ENCODE measurements around the gene ZNF410. TPM values are rescaled to one million over a fixed set of nuclear protein-coding genes. Genes with fewer than 3 reads are reported as not detected.
A peak's percentile ranks its signal among the peaks of the same experiment; 100 is the strongest.

ZNF410 gene
- total and polyA plus RNA-seq, 9 donors = 37.0 to 71.4 (median 54.4) TPM

DNA sequence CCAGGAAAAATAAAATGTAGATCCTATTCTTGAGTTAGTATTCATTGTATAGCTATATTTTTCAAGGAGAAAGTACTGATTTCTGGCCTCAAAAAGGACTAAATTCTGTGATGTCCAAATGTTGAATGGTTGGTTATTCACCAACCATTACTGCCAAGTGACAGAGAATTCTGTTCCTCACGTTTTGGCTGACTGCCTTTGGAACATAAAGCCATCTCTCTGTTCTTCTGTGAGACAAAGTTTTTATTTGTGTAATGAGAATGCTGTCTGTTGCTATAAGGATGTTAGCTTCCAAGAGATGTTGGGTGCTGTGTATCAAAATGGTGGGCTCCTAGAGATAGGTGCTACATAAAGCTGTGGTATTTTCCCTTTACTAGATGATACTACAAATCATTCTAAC, 9.3 kb downstream of the ZNF410 start:
- TF ChIP-seq, protein P1, sequence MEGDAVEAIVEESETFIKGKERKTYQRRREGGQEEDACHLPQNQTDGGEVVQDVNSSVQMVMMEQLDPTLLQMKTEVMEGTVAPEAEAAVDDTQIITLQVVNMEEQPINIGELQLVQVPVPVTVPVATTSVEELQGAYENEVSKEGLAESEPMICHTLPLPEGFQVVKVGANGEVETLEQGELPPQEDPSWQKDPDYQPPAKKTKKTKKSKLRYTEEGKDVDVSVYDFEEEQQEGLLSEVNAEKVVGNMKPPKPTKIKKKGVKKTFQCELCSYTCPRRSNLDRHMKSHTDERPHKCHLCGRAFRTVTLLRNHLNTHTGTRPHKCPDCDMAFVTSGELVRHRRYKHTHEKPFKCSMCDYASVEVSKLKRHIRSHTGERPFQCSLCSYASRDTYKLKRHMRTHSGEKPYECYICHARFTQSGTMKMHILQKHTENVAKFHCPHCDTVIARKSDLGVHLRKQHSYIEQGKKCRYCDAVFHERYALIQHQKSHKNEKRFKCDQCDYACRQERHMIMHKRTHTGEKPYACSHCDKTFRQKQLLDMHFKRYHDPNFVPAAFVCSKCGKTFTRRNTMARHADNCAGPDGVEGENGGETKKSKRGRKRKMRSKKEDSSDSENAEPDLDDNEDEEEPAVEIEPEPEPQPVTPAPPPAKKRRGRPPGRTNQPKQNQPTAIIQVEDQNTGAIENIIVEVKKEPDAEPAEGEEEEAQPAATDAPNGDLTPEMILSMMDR (IDR thresholded peaks at IDR 0.05) = no peak
- TF ChIP-seq POLR2A (IDR thresholded peaks at IDR 0.05) (no peak), EP300 (IDR thresholded peaks at IDR 0.05) (no peak)
- DNase-seq = no peak
- intact Hi-C loops (cut with DNase I) = no loop called here
- WGBS, 3 donors = 63 to 76% (median 67%) methylated on average over 1 of the region's 1 CpG
- no peaks in the 10 kb centered on the region for H3K36me3 ChIP-seq
- H3K27me3 ChIP-seq = no peaks in the 10 kb centered on the region
- H3K4me3 ChIP-seq = no peak overlapping the region
- no peak overlapping the region for H3K27ac ChIP-seq
- H3K4me1 ChIP-seq (ENCODE audit: insufficient read depth) = no peaks in the 10 kb centered on the region
- no peaks in the 10 kb centered on the region for H3K9me3 ChIP-seq

DNA sequence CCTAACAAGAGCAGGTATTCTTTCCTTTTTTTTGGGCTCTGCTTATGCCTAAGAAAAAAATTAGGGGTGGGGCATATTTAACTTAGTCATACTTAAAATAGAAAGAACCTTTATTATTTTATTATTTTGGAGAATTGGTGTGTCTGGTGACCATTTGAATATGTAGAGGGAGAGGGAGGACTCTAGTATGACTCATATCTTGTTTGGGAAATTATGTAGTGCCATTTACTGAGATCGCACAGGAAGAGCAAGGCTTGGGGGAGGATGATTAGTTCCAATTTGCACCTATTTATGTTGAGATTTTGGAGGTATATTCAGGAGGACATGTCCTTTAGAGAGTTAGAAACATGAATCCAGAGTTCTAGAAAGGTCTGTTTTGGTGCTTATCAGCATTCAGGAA, 9.9 kb downstream of the ZNF410 start:
- no peaks in the 10 kb centered on the region for H3K27me3 ChIP-seq
- H3K27ac ChIP-seq = no peak overlapping the region
- H3K36me3 ChIP-seq = no peaks in the 10 kb centered on the region
- TF ChIP-seq EP300 (IDR thresholded peaks at IDR 0.05) (no peak), POLR2A (IDR thresholded peaks at IDR 0.05) (no peak)
- TF ChIP-seq, protein P1 (IDR thresholded peaks at IDR 0.05) = no peak
- H3K4me1 ChIP-seq (ENCODE audit: insufficient read depth) = no peaks in the 10 kb centered on the region
- intact Hi-C loops (cut with DNase I) = no loop called here
- WGBS, 3 donors = 20 to 57% (median 36%) methylated on average over 1 of the region's 1 CpG
- no peak overlapping the region for H3K4me3 ChIP-seq
- H3K9me3 ChIP-seq = no peaks in the 10 kb centered on the region
- no peak for DNase-seq

DNA sequence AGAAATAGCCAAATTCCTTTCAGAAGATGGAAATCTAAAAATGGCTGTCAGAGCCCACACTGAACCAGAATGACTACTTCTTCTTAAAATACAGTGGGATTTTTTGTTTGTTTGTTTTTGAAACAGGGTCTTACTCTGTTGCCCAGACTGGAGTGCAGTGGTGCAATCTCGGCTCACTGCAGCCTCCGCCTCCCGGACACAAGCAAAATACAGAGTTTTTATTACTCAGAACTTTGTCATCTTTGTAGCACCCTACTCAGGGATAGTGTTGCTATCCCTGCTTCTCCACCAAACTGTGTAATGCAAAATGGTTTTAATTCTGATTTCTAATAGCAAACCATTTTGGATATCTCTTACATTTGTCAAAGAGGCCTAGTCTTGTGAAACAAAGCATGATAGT, 16.4 kb downstream of the ZNF410 start:
- H3K4me1 ChIP-seq (ENCODE audit: insufficient read depth) = no peaks in the 10 kb centered on the region
- DNase-seq = no peak
- H3K4me3 ChIP-seq = no peak overlapping the region
- intact Hi-C loops (cut with DNase I) = no loop called here
- no peaks in the 10 kb centered on the region for H3K36me3 ChIP-seq
- H3K27me3 ChIP-seq = no peaks in the 10 kb centered on the region
- no peaks in the 10 kb centered on the region for H3K9me3 ChIP-seq
- TF ChIP-seq, protein P1 (IDR thresholded peaks at IDR 0.05) = no peak
- TF ChIP-seq POLR2A (IDR thresholded peaks at IDR 0.05) (no peak), EP300 (IDR thresholded peaks at IDR 0.05) (no peak)
- H3K27ac ChIP-seq = no peak overlapping the region
- WGBS, 3 donors = 67 to 90% (median 70%) methylated on average over 3 of the region's 3 CpGs

DNA sequence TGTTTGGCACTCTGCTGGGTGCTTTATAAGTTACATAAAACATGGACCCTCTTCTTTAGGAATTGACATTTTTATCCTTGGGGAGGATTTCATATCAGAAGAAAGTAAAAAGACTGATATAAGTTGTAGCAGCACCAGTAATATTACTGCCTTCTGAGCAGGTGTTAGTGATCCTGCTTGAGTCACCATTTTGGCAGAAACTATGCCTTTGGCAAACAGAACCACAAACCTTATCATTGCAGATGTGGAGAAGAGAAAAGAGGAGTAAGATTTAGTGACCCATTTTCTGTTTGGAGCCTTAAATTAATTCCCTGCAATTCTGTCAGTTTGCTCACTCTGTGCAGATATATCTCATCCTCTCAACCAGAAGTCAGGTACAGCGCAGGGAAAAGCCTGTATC, 23.0 kb downstream of the ZNF410 start:
- TF ChIP-seq, protein P1 (IDR thresholded peaks at IDR 0.05) = no peak
- TF ChIP-seq POLR2A (IDR thresholded peaks at IDR 0.05) = no peak
- TF ChIP-seq EP300 (IDR thresholded peaks at IDR 0.05) = no peak
- 14 to 42% (median 21%) methylated on average over 1 of the region's 1 CpG for WGBS, 3 donors

More for the DNA sequence above, 23.0 kb downstream of the ZNF410 start:
- DNase-seq = peak in 1 of 5 donors; percentile 41
- H3K27ac ChIP-seq = peak overlapping the region in 1 of 2 donors; percentile 50
- H3K27me3 ChIP-seq = no peaks in the 10 kb centered on the region
- no peak overlapping the region for H3K4me3 ChIP-seq
- H3K36me3 ChIP-seq = no peaks in the 10 kb centered on the region
- no peaks in the 10 kb centered on the region for H3K9me3 ChIP-seq
- peaks cover 3% of the 10 kb centered on the region for H3K4me1 ChIP-seq (ENCODE audit: insufficient read depth)
- intact Hi-C loops (cut with DNase I) = loop anchor here in 1 of 4 donors (5.0 kb wide), 1 partner anchor 1813 kb away; no protein-coding TSS in a partner anchor

Measured in ovary (tissue), 9 donors.